CD14-positive monocyte (primary cell): Measurements from ENCODE around the gene CDC14A. TPM values are rescaled to one million over a fixed set of nuclear protein-coding genes. Genes with fewer than 3 reads are reported as not detected.

Source experiments
- DNase-seq, 3 donors: peaks; one replicate each; pipeline ENCODE4 v3.0.0-alpha.2; 2011 to 2022
- H2AFZ ChIP-seq: 2 replicates; pipeline ENCODE4 v1.6.0; 2012; ENCODE audit warnings: mild to moderate bottlenecking, low read depth, low read length, inconsistent platforms; ENCODE audit not compliant: insufficient read depth, poor library complexity, severe bottlenecking
- H3K27ac ChIP-seq, 2 donors: 1 replicate in 1 of 2; 2 replicates in 1 of 2; pipeline ENCODE4 v1.5.1; 2012 to 2013; ENCODE audit warnings: low read length in 2 of 2, control low read depth in 1 of 2, inconsistent platforms in 1 of 2, low read depth in 1 of 2, mild to moderate bottlenecking in 1 of 2
- H3K27me3 ChIP-seq, 2 donors: one replicate each; pipeline versions ENCODE4 v1.6.0 to v1.6.1; 2011 to 2013; ENCODE audit warnings: low read length in 2 of 2; ENCODE audit not compliant: control insufficient read depth in 2 of 2, insufficient read depth in 2 of 2
- H3K36me3 ChIP-seq, 2 donors: replicated peaks in 1 of 2; 1 replicate in 1 of 2; 2 replicates in 1 of 2; pipeline versions ENCODE4 v1.5.1 to v1.6.1; 2012 to 2013; ENCODE audit warnings: low read length in 2 of 2, control low read depth in 1 of 2, inconsistent platforms in 1 of 2, mild to moderate bottlenecking in 1 of 2; ENCODE audit not compliant: insufficient read depth in 2 of 2, control insufficient read depth in 1 of 2
- H3K4me1 ChIP-seq, 2 donors: 1 replicate in 1 of 2; 2 replicates in 1 of 2; pipeline versions ENCODE4 v1.5.1 to v1.6.1; 2012 to 2013; ENCODE audit warnings: low read length in 2 of 2, control low read depth in 1 of 2, inconsistent platforms in 1 of 2, mild to moderate bottlenecking in 1 of 2, moderate library complexity in 1 of 2; ENCODE audit not compliant: insufficient read depth in 2 of 2, control insufficient read depth in 1 of 2
- H3K4me2 ChIP-seq: replicated peaks from 2 replicates; pipeline ENCODE3; 2012; ENCODE audit warnings: low read length, moderate library complexity, mild to moderate bottlenecking; ENCODE audit not compliant: poor library complexity, severe bottlenecking; ENCODE audit errors: extremely low read depth
- H3K4me3 ChIP-seq, 3 experiments: fragments of 200-600 bp in 1 of 3; sonication (generic) in 1 of 3; replicated peaks in 1 of 3; 1 replicate in 2 of 3; 2 replicates in 1 of 3; pipeline ENCODE4 v1.5.1; 2011 to 2013; ENCODE audit warnings: low read length in 3 of 3, mild to moderate bottlenecking in 3 of 3, control low read depth in 2 of 3, low read depth in 2 of 3, inconsistent platforms in 1 of 3, moderate library complexity in 1 of 3
- H3K79me2 ChIP-seq: 2 replicates; pipeline ENCODE4 v1.6.0; 2012; ENCODE audit warnings: mild to moderate bottlenecking, control low read depth, inconsistent platforms, low read length, moderate library complexity; ENCODE audit not compliant: insufficient read depth
- H3K9ac ChIP-seq: 2 replicates; pipeline ENCODE4 v1.6.0; 2017; ENCODE audit warnings: low read length, mild to moderate bottlenecking; ENCODE audit not compliant: insufficient read depth, poor library complexity, severe bottlenecking
- H3K9me3 ChIP-seq, 2 donors: replicated peaks in 1 of 2; 1 replicate in 1 of 2; 2 replicates in 1 of 2; pipeline versions ENCODE4 v1.5.1 to v1.6.1; 2012 to 2013; ENCODE audit warnings: low read length in 2 of 2, control low read depth in 1 of 2; ENCODE audit not compliant: control insufficient read depth in 1 of 2, insufficient read depth in 1 of 2
- H4K20me1 ChIP-seq: 2 replicates; pipeline ENCODE4 v1.6.0; 2012; ENCODE audit warnings: mild to moderate bottlenecking, low read length, control low read depth, moderate library complexity; ENCODE audit not compliant: insufficient read depth
- H3K27ac Mint-ChIP-seq, 7 donors: one replicate each; pipeline ENCODE4 v1.8.0; 2020; ENCODE audit warnings: mild to moderate bottlenecking in 7 of 7, mixed read lengths in 7 of 7, moderate library complexity in 6 of 7, inconsistent platforms in 2 of 7
- H3K27me3 Mint-ChIP-seq, 3 donors: one replicate each; pipeline ENCODE4 v1.8.0; 2021 to 2022; ENCODE audit warnings: low read depth in 3 of 3, mild to moderate bottlenecking in 3 of 3, mixed read lengths in 3 of 3, moderate library complexity in 3 of 3, inconsistent platforms in 1 of 3
- H3K36me3 Mint-ChIP-seq, 2 donors: one replicate each; pipeline ENCODE4 v1.8.0; 2020; ENCODE audit warnings: mixed read lengths in 2 of 2, inconsistent platforms in 1 of 2, mild to moderate bottlenecking in 1 of 2
- H3K4me1 Mint-ChIP-seq: one replicate; pipeline ENCODE4 v1.8.0; 2020; ENCODE audit warnings: mild to moderate bottlenecking, mixed read lengths
- H3K4me3 Mint-ChIP-seq, 2 donors: one replicate each; pipeline ENCODE4 v1.8.0; 2020; ENCODE audit warnings: mild to moderate bottlenecking in 2 of 2, mixed read lengths in 2 of 2, moderate library complexity in 1 of 2
- H3K9me3 Mint-ChIP-seq, 7 donors: one replicate each; pipeline ENCODE4 v1.8.0; 2020 to 2022; ENCODE audit warnings: mixed read lengths in 7 of 7, mild to moderate bottlenecking in 6 of 7, moderate library complexity in 6 of 7, inconsistent platforms in 2 of 7
- CTCF ChIP-seq: fragments of 200-600 bp; IDR thresholded peaks from one replicate; pipeline ENCODE4 v1.8.0; 2022; ENCODE audit warnings: antibody characterized with exemption, mild to moderate bottlenecking
- WGBS: methylation state at CpG from one replicate; pipeline ENCODE4 v1.1.5; 2013; ENCODE audit warnings: missing lambda C conversion rate; ENCODE audit not compliant: insufficient coverage; 5-methylcytosine and 5-hydroxymethylcytosine counted together
- intact Hi-C, 2 donors: fragments of 100-400 bp; cut with micrococcal nuclease; formaldehyde crosslinking; loops; one replicate each; pipeline versions ENCODE4 v1.15.0 to v1.15.1; 2023
- polyA plus RNA-seq, 3 donors: library from polyadenylated mRNA; depleted of rRNA in 1 of 3; unstranded in 2 of 3; stranded (reverse) in 1 of 3; fragments of 300-500 nt in 2 of 3; fragments of >200 nt in 1 of 3; fragmentation: Illumina TruSeq in 2 of 3; gene quantifications; 1 replicate in 2 of 3; 2 replicates in 1 of 3; pipeline ENCODE4 v1.2.3, GENCODE V29; 2012 to 2021

CDC14A gene
- polyA plus RNA-seq, 3 donors = 4.2 to 9.2 (median 6.1) TPM

GRCh38 chr1:100539836-100540536, 187.7 kb downstream of the CDC14A start:
- peaks cover 12 to 16% of the 10 kb centered on the region in 2 donors for H3K27me3 ChIP-seq
- no peaks in the 10 kb centered on the region for H3K9me3 ChIP-seq
- WGBS = under 1% methylated on average over 43 of the region's 57 CpGs
- H3K4me3 ChIP-seq = peak overlapping the region; percentile 21 to 74 (median 56)
- Mint-ChIP-seq H3K9me3 (peaks cover 0 to 4% (median 0%) of the 10 kb centered on the region in 7 donors), H3K27ac (no peak overlapping the region), H3K4me3 (peak overlapping the region; percentile 78 to 91), H3K4me1 (peaks cover 33% of the 10 kb centered on the region), H3K27me3 (peaks cover 21 to 28% (median 27%) of the 10 kb centered on the region in 3 donors), H3K36me3 (peaks cover 0 to 5% of the 10 kb centered on the region in 2 donors)
- peak in 2 of 3 donors; percentile 32 to 36 for DNase-seq
- peaks cover 37 to 45% of the 10 kb centered on the region in 2 donors for H3K4me1 ChIP-seq
- H3K79me2 ChIP-seq = no peaks in the 10 kb centered on the region
- H3K9ac ChIP-seq = no peak overlapping the region
- H4K20me1 ChIP-seq = no peaks in the 10 kb centered on the region
- no peak for TF ChIP-seq CTCF
- peak overlapping the region; percentile 91 for H3K4me2 ChIP-seq
- peak overlapping the region; percentile 90 for H2AFZ ChIP-seq
- H3K27ac ChIP-seq = no peak overlapping the region
- intact Hi-C loops = loop anchor here (5.0 to 10.0 kb wide), 2 partner anchors 55 to 78 kb away; no protein-coding TSS in a partner anchor
- no peaks in the 10 kb centered on the region for H3K36me3 ChIP-seq

GRCh38 chr1:100542285-100542684, 190.0 kb downstream of the CDC14A start:
- H3K9me3 Mint-ChIP-seq = peaks cover 0 to 4% (median 0%) of the 10 kb centered on the region in 7 donors
- Histone ChIP-seq H3K4me3 (no peak overlapping the region), H3K36me3 (no peaks in the 10 kb centered on the region), H3K27ac (no peak overlapping the region), H3K9me3 (no peaks in the 10 kb centered on the region), H3K79me2 (no peaks in the 10 kb centered on the region), H3K9ac (no peak overlapping the region), H3K4me2 (no peak overlapping the region), H3K27me3 (peaks cover 12 to 16% of the 10 kb centered on the region in 2 donors), H2AFZ (no peak overlapping the region), H3K4me1 (peaks cover 20 to 27% of the 10 kb centered on the region in 2 donors), H4K20me1 (no peaks in the 10 kb centered on the region)
- no peak overlapping the region for H3K4me3 Mint-ChIP-seq
- peaks cover 0 to 5% of the 10 kb centered on the region in 2 donors for H3K36me3 Mint-ChIP-seq
- DNase-seq = no peak
- no peak for TF ChIP-seq CTCF
- H3K27ac Mint-ChIP-seq = no peak overlapping the region
- intact Hi-C loops = loop anchor here (5.0 to 10.0 kb wide), 2 partner anchors 57 to 80 kb away; no protein-coding TSS in a partner anchor
- peaks cover 22 to 30% (median 27%) of the 10 kb centered on the region in 3 donors for H3K27me3 Mint-ChIP-seq
- no CpG with 5 or more reads among the region's 2 CpGs for WGBS
- peaks cover 15% of the 10 kb centered on the region for H3K4me1 Mint-ChIP-seq
